HPDE6-E6E7 (cell line): ENCODE measurements around the gene SNRPA1.
"Not testable (repeated sequence)": the region's sequence is repeated elsewhere in the genome, so short reads cannot be mapped to it uniquely, and the experiment has no call there.

Experiments used
- DNase-seq: peaks from one replicate; pipeline ENCODE4 v3.0.0; 2011; ENCODE audit warnings: missing footprints; ENCODE audit errors: extremely low spot score

SNRPA1 gene

GRCh38 chr15:101295607-101296161 lies 636 bp upstream of the SNRPA1 start:
- DNase-seq = no peak

GRCh38 chr15:101293122-101293521 lies 1.9 kb downstream of the SNRPA1 start:
- no peak for DNase-seq

GRCh38 chr15:101288905-101289513 lies 6.0 kb downstream of the SNRPA1 start:
- DNase-seq = no peak

GRCh38 chr15:101287342-101287741 lies 7.7 kb downstream of the SNRPA1 start:
- not testable (repeated sequence) for DNase-seq

GRCh38 chr15:101286471-101287114 lies 8.5 kb downstream of the SNRPA1 start:
- no peak for DNase-seq

- no peak for DNase-seq
These were observed 11.1 kb downstream of the SNRPA1 start for GRCh38 chr15:101283931-101284330.

GRCh38 chr15:101280007-101280406 lies 15.0 kb downstream of the SNRPA1 start:
- DNase-seq = no peak

- DNase-seq = no peak
These were observed 17.0 kb downstream of the SNRPA1 start for GRCh38 chr15:101277943-101278564.

GRCh38 chr15:101277038-101277822 lies 17.8 kb downstream of the SNRPA1 start, which contains the start of gene SELENOS:
Gene SELENOS (minus strand): TSS chr15:101277485. CDS start chr15:101277417, 68 bp downstream.
- peak; percentile 82 for DNase-seq

- no peak for DNase-seq
These were observed 18.5 kb downstream of the SNRPA1 start for GRCh38 chr15:101276501-101277037.

GRCh38 chr15:101275018-101275417 lies 20.0 kb downstream of the SNRPA1 start:
- DNase-seq = no peak

GRCh38 chr15:101273534-101273933 lies 21.5 kb downstream of the SNRPA1 start:
- DNase-seq = no peak

GRCh38 chr15:101272584-101272983 lies 22.5 kb downstream of the SNRPA1 start:
- DNase-seq = no peak

- DNase-seq = no peak
These were observed 25.4 kb downstream of the SNRPA1 start for GRCh38 chr15:101269479-101270223.

GRCh38 chr15:101267320-101268104 lies 27.5 kb downstream of the SNRPA1 start:
- no peak for DNase-seq

GRCh38 chr15:101266787-101267186 lies 28.3 kb downstream of the SNRPA1 start:
- no peak for DNase-seq

GRCh38 chr15:101266034-101266433 lies 29.0 kb downstream of the SNRPA1 start:
- no peak for DNase-seq

- no peak for DNase-seq
These were observed 30.0 kb downstream of the SNRPA1 start for GRCh38 chr15:101264911-101265641.

GRCh38 chr15:101264011-101264410 lies 31.0 kb downstream of the SNRPA1 start:
- DNase-seq = no peak
